ENCODE data around the gene NDUFS2. TPM values are rescaled to one million over a fixed set of nuclear protein-coding genes. Genes with fewer than 3 reads are reported as not detected.

The NDUFS2 gene
- total RNA-seq, 1 donor from 2014 or later: 55.2 TPM

DNA sequence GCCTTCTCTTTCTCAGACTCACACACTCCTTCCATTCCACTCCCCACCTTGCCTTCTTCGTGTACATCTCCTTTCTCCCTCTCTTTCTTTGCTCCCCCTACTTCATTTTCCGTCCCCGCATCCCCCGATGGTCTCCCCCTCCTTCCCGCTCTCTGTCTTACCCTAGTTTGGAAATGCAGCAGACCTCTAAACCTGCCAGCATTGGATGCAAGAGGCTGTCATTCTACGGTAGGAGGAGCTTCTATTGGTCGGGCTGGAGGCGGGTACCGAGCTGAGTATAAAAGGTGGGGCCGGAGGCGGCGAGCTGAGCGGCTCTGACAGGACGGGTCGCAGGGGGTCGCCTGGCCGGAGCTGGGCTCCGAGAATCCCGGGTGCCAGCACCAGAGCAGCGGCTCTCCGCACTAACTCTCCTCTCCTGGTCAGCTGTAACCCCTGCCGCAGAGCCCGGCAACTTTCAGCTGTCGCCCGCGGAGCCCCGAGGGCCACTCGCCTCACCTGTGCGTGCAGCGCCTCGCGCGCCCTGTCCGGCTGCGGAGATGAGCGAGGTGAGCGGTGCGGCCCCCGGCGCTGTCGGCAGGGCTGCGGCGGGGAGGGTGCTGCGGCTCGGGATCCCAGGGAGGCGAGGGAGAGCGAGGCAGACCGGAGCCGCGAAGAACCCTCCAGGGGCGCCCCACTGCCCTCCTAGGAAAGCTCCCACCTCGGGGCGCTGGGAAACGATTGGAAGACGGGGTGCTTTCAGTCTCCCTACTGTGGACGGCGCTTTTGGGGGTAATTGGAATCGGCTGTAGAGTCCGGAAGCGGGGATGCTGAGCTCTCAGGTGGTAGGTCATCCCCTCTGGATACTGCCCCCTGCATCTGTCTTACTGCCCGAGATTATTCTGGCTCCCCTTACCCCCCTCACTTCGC, 56.5 kb downstream of the NDUFS2 start, which contains the start of gene PCP4L1:
Gene PCP4L1 (plus strand): TSS at position 307 of the 906 bp plus-strand sequence. CDS start 230 bp downstream, at position 537.
- H3K9me3 Mint-ChIP-seq (ENCODE audit: low read depth): peaks cover 25% of the 10 kb centered on the region
- peaks cover 16% of the 10 kb centered on the region for H3K36me3 Mint-ChIP-seq (ENCODE audit: low read depth)
- H3K4me3 Mint-ChIP-seq (ENCODE audit: unreplicated experiment): peak within 1 kb of the TSS; percentile 52
- no peak within 1 kb of the TSS for H3K27ac Mint-ChIP-seq (ENCODE audit: unreplicated experiment)
- no peak for DNase-seq (ENCODE audit: low spot score)
- peak; percentile 7 for TF ChIP-seq CTCF (IDR thresholded peaks at IDR 0.05)
- peaks cover 45% of the 10 kb centered on the region for H3K27me3 Mint-ChIP-seq (ENCODE audit: low read depth)
- peaks cover 29% of the 10 kb centered on the region for H3K4me1 Mint-ChIP-seq (ENCODE audit: low read depth)

DNA sequence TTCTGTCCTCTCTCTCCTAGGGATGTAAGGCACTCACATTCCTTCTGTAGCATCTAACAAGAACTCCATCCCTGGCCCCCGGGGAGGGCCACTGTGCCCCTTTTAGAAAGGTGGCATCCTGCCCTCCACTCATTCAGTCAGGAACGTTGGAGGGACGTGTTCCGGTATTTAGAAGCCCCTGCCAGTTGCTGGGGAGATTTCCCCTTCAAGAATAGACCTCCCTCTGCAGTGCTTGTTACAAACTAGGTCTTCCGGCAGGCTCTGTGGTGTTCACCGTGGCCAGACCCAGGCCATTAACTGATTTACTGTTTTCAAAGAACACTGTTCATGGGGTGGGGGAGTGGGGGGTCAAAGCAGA, 57.2 kb downstream of the NDUFS2 start:
- Mint-ChIP-seq H3K27ac (ENCODE audit: unreplicated experiment) (no peak overlapping the region), H3K9me3 (ENCODE audit: low read depth) (peaks cover 25% of the 10 kb centered on the region), H3K36me3 (ENCODE audit: low read depth) (peaks cover 16% of the 10 kb centered on the region), H3K4me3 (ENCODE audit: unreplicated experiment) (peak overlapping the region; percentile 52), H3K4me1 (ENCODE audit: low read depth) (peaks cover 29% of the 10 kb centered on the region), H3K27me3 (ENCODE audit: low read depth) (peaks cover 44% of the 10 kb centered on the region)
- no peak for TF ChIP-seq CTCF (IDR thresholded peaks at IDR 0.05)
- DNase-seq (ENCODE audit: low spot score): no peak

DNA sequence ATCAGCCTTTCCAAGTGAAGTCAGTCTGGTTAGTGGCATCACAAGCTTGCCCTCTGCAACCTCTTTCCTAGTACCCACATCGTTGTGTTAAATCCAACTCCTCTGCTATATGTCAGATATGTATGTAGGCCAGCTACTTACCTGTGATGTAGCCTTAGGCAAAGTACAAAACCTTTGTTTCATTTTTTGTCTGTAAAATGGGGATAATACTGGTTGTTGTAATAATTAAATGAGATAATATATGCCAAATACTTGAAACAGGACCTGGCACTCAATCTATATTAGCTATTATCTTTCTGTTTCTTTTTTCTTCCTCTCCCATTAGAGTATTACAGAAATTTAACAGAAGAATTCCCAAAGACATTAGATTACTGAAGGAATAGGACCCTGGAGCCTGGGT, 57.6 kb downstream of the NDUFS2 start:
- Mint-ChIP-seq H3K36me3 (ENCODE audit: low read depth) (peaks cover 16% of the 10 kb centered on the region), H3K27ac (ENCODE audit: unreplicated experiment) (no peak overlapping the region), H3K9me3 (ENCODE audit: low read depth) (peaks cover 25% of the 10 kb centered on the region), H3K4me1 (ENCODE audit: low read depth) (peaks cover 29% of the 10 kb centered on the region), H3K27me3 (ENCODE audit: low read depth) (peaks cover 44% of the 10 kb centered on the region), H3K4me3 (ENCODE audit: unreplicated experiment) (no peak overlapping the region)
- no peak for TF ChIP-seq CTCF (IDR thresholded peaks at IDR 0.05)
- no peak for DNase-seq (ENCODE audit: low spot score)

DNA sequence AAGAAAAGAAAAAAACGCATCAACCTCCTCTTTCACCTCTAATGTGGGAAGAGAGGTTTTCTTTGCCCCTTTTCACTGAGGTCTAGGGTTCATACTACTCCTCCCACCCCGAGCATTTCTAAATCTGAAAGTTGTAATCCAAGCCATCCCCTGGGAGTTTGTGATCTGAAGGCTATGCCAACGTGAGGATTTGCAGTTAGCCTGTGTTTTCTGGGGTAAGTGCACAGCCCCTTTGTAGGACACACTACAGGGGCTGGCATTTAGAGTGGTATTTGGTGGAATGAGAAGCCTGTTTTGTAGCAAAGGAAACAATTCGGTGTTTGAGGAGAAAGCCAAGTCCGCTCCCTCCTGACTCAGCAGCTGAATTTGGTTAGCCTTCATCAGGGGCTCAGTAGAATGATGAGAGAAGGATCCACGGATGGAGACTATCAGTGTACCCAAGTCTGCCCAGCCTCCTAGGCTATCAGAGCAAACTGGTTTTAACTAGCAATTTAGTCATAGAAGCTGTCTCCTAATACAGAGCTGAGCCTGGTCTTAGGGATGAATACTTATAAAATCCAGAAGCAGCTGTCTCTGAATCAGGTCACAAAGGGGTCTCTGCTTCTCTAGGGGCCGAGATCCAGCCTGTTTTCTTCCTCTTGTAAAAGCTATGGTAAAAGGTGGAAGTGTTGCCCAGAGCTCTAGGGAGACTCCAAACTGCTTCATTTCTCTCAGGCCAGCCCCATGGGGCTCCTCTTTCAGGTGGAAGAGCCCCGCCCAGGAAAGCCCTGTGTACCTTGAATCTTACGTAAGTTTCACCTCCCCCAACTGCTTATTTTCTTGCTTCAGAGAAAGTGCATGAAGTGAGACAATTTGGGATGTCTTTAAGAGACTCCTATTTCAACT, 58.5 kb downstream of the NDUFS2 start:
- Mint-ChIP-seq H3K27me3 (ENCODE audit: low read depth) (peaks cover 40% of the 10 kb centered on the region), H3K4me3 (ENCODE audit: unreplicated experiment) (no peak overlapping the region)

More for the DNA sequence above, 58.5 kb downstream of the NDUFS2 start:
- peaks cover 14% of the 10 kb centered on the region for H3K36me3 Mint-ChIP-seq (ENCODE audit: low read depth)
- H3K9me3 Mint-ChIP-seq (ENCODE audit: low read depth): peaks cover 22% of the 10 kb centered on the region
- TF ChIP-seq CTCF (IDR thresholded peaks at IDR 0.05): no peak
- DNase-seq (ENCODE audit: low spot score): no peak
- H3K4me1 Mint-ChIP-seq (ENCODE audit: low read depth): peaks cover 29% of the 10 kb centered on the region
- H3K27ac Mint-ChIP-seq (ENCODE audit: unreplicated experiment): peak overlapping the region; percentile 49
